ENCODE results near the gene HDHD3.
A peak's percentile ranks its signal among the peaks of the same experiment; 100 is the strongest.

The HDHD3 gene

GRCh38 chr9:113361304-113362018, 15.3 kb downstream of the HDHD3 start:
- H3K27me3 ChIP-seq (ENCODE audit: insufficient read depth, low read depth, severe bottlenecking), result no peaks in the 10 kb centered on the region
- peak; percentile 41 for DNase-seq
- H3K9me3 ChIP-seq (ENCODE audit: severe bottlenecking), result no peaks in the 10 kb centered on the region
- TF ChIP-seq CTCF (IDR thresholded peaks at IDR 0.05; ENCODE audit: low read depth, low read length), result no peak
- H3K27ac ChIP-seq, result no peak overlapping the region; the same call in 1 of the 2 replicates
- H3K4me3 ChIP-seq (ENCODE audit: low read depth, low read length), result no peak overlapping the region
- H3K36me3 ChIP-seq, result no peaks in the 10 kb centered on the region

- Histone ChIP-seq H3K27me3 (ENCODE audit: insufficient read depth, low read depth, severe bottlenecking) (no peaks in the 10 kb centered on the region), H3K9me3 (ENCODE audit: severe bottlenecking) (no peaks in the 10 kb centered on the region), H3K36me3 (no peaks in the 10 kb centered on the region), H3K27ac (no peak overlapping the region), H3K4me3 (ENCODE audit: low read depth, low read length) (no peak overlapping the region)
- TF ChIP-seq CTCF (IDR thresholded peaks at IDR 0.05; ENCODE audit: low read depth, low read length), result no peak
- no peak for DNase-seq
These were observed 16.4 kb downstream of the HDHD3 start for GRCh38 chr9:113360242-113360842.

- H3K36me3 ChIP-seq, result no peaks in the 10 kb centered on the region
- H3K27me3 ChIP-seq (ENCODE audit: insufficient read depth, low read depth, severe bottlenecking), result no peaks in the 10 kb centered on the region
- no peak for TF ChIP-seq CTCF (IDR thresholded peaks at IDR 0.05; ENCODE audit: low read depth, low read length)
- no peak overlapping the region for H3K27ac ChIP-seq
- H3K4me3 ChIP-seq (ENCODE audit: low read depth, low read length), result no peak overlapping the region
- H3K9me3 ChIP-seq (ENCODE audit: severe bottlenecking), result no peaks in the 10 kb centered on the region
- no peak for DNase-seq
These were observed 17.4 kb downstream of the HDHD3 start for GRCh38 chr9:113359385-113359784.

GRCh38 chr9:113356686-113357292, 20.0 kb downstream of the HDHD3 start:
- Histone ChIP-seq H3K4me3 (ENCODE audit: low read depth, low read length) (no peak overlapping the region), H3K9me3 (ENCODE audit: severe bottlenecking) (no peaks in the 10 kb centered on the region), H3K27ac (no peak overlapping the region), H3K36me3 (no peaks in the 10 kb centered on the region), H3K27me3 (ENCODE audit: insufficient read depth, low read depth, severe bottlenecking) (no peaks in the 10 kb centered on the region)
- no peak for TF ChIP-seq CTCF (IDR thresholded peaks at IDR 0.05; ENCODE audit: low read depth, low read length)
- no peak for DNase-seq

GRCh38 chr9:113355040-113355596, 21.7 kb downstream of the HDHD3 start:
- Histone ChIP-seq H3K27me3 (ENCODE audit: insufficient read depth, low read depth, severe bottlenecking) (no peaks in the 10 kb centered on the region), H3K9me3 (ENCODE audit: severe bottlenecking) (no peaks in the 10 kb centered on the region), H3K27ac (no peak overlapping the region), H3K4me3 (ENCODE audit: low read depth, low read length) (no peak overlapping the region), H3K36me3 (no peaks in the 10 kb centered on the region)
- peak; percentile 34; the same call in 1 of the 2 replicates for TF ChIP-seq CTCF (IDR thresholded peaks at IDR 0.05; ENCODE audit: low read depth, low read length)
- no peak for DNase-seq

All from WERI-Rb-1 (cell line).